HepG2 (cell line): ENCODE measurements around the gene TARDBP. TPM values are rescaled to one million over a fixed set of nuclear protein-coding genes. Genes with fewer than 3 reads are reported as not detected.

Experiments used
- DPF2 ChIP-seq: sonication (generic); formaldehyde crosslinking; IDR thresholded peaks from 2 replicates; pipeline ENCODE4 v1.4.0; 2020; ENCODE audit warnings: mild to moderate bottlenecking, low read depth, missing genetic modification reagents, borderline replicate concordance
- FOXA3 ChIP-seq: IDR thresholded peaks from 2 replicates; pipeline ENCODE4 v1.6.1; 2016; ENCODE audit warnings: missing genetic modification reagents, missing compliant biosample characterization
- IRX3 ChIP-seq: sonication (generic); formaldehyde crosslinking; IDR thresholded peaks from 2 replicates; pipeline ENCODE4 v1.8.1; 2023; ENCODE audit warnings: mild to moderate bottlenecking, low read depth, missing genetic modification reagents, borderline replicate concordance
- KLF15 ChIP-seq: sonication (generic); formaldehyde crosslinking; IDR thresholded peaks from 2 replicates; pipeline ENCODE4 v1.8.1; 2023; ENCODE audit warnings: borderline replicate concordance, mild to moderate bottlenecking, inconsistent platforms, missing genetic modification reagents, mixed read lengths
- MXI1 ChIP-seq: IDR thresholded peaks from 3 replicates; pipeline ENCODE4 v1.6.1; 2012; ENCODE audit warnings: low read depth, low read length, inconsistent platforms, borderline replicate concordance
- NCOR1 ChIP-seq: fragments of 200-600 bp; sonication (generic); IDR thresholded peaks from 2 replicates; pipeline ENCODE4 v1.7.0; 2017; ENCODE audit warnings: antibody characterized with exemption, low read length, borderline replicate concordance
- NFIB ChIP-seq: sonication (generic); formaldehyde crosslinking; IDR thresholded peaks from 2 replicates; pipeline ENCODE4 v1.9.0; 2021; ENCODE audit warnings: missing genetic modification reagents, mild to moderate bottlenecking, borderline replicate concordance
- POLR2AphosphoS2 ChIP-seq: IDR thresholded peaks from 2 replicates; pipeline ENCODE4 v1.6.1; 2011; ENCODE audit warnings: low read depth, low read length, improper control_type of control experiment
- SP1 ChIP-seq, 2 experiments: fragments of 450-650 bp in 1 of 2; sonication (generic) in 1 of 2; formaldehyde crosslinking in 1 of 2; IDR thresholded peaks; 2 replicates each; pipeline versions ENCODE4 v1.4.0 to v1.6.1; 2016 to 2020; ENCODE audit warnings: missing genetic modification reagents in 1 of 2
- ZBTB37 ChIP-seq: sonication (generic); formaldehyde crosslinking; IDR thresholded peaks from 2 replicates; pipeline ENCODE4 v1.4.0; 2020; ENCODE audit warnings: mild to moderate bottlenecking, missing genetic modification reagents
- ZFX ChIP-seq: sonication (generic); formaldehyde crosslinking; IDR thresholded peaks from 2 replicates; pipeline ENCODE4 v1.4.0; 2020; ENCODE audit warnings: mild to moderate bottlenecking, low read depth, missing genetic modification reagents, moderate library complexity
- ZNF549 ChIP-seq: sonication (generic); formaldehyde crosslinking; IDR thresholded peaks from 2 replicates; pipeline ENCODE4 v1.5.0; 2020; ENCODE audit warnings: missing genetic modification reagents
- ZNF607 ChIP-seq: sonication (generic); formaldehyde crosslinking; IDR thresholded peaks from 2 replicates; pipeline ENCODE4 v1.5.1; 2020; ENCODE audit warnings: missing genetic modification reagents, mild to moderate bottlenecking, borderline replicate concordance
- ZSCAN30 ChIP-seq: sonication (generic); formaldehyde crosslinking; IDR thresholded peaks from 2 replicates; pipeline ENCODE4 v1.5.0; 2020; ENCODE audit warnings: mild to moderate bottlenecking, missing genetic modification reagents
- polyA plus RNA-seq, 8 experiments: library from polyadenylated mRNA; depleted of rRNA in 3 of 8; stranded (reverse) in 7 of 8; unstranded in 1 of 8; fragments of >200 nt; fragmentation: Illumina TruSeq in 4 of 8; extraction: Trizol in 4 of 8; gene quantifications; 2 replicates each; pipeline versions ENCODE4 v1.2.1 to v1.2.3, GENCODE V29; 2011 to 2016; ENCODE audit warnings: low read depth in 4 of 8, missing spikeins in 1 of 8, mixed read lengths in 1 of 8; ENCODE audit not compliant: insufficient read depth in 1 of 8
- total RNA-seq, 5 experiments: library from RNA; depleted of rRNA; stranded (reverse); fragments of >200 nt; fragmentation: Illumina TruSeq; extraction: Trizol; gene quantifications; 2 replicates each; pipeline ENCODE4 v1.2.3, GENCODE V29; 2016; ENCODE audit warnings: low read depth in 1 of 5
- TF ChIP-seq, protein P1 (sequence below): sonication (generic); formaldehyde crosslinking; IDR thresholded peaks from 2 replicates; pipeline ENCODE4 v1.4.0; 2020; ENCODE audit warnings: missing genetic modification reagents
- TF ChIP-seq, protein P2 (sequence below): sonication (generic); formaldehyde crosslinking; IDR thresholded peaks from 2 replicates; pipeline ENCODE4 v1.5.0; 2020; ENCODE audit warnings: missing genetic modification reagents
- TF ChIP-seq, protein P3 (sequence below): sonication (generic); formaldehyde crosslinking; IDR thresholded peaks from 2 replicates; pipeline ENCODE4 v1.5.1; 2020; ENCODE audit warnings: mild to moderate bottlenecking, missing genetic modification reagents
- TF ChIP-seq, protein P4 (sequence below): sonication (generic); formaldehyde crosslinking; IDR thresholded peaks from 2 replicates; pipeline ENCODE4 v1.5.0; 2020; ENCODE audit warnings: missing genetic modification reagents, mild to moderate bottlenecking, borderline replicate concordance

Gene TARDBP
- total and polyA plus RNA-seq, 2 of the 13 experiments (the other 11 are each of a cell fraction or from before 2014, with no cell fraction given), result 62.4 to 93.0 TPM

DNA sequence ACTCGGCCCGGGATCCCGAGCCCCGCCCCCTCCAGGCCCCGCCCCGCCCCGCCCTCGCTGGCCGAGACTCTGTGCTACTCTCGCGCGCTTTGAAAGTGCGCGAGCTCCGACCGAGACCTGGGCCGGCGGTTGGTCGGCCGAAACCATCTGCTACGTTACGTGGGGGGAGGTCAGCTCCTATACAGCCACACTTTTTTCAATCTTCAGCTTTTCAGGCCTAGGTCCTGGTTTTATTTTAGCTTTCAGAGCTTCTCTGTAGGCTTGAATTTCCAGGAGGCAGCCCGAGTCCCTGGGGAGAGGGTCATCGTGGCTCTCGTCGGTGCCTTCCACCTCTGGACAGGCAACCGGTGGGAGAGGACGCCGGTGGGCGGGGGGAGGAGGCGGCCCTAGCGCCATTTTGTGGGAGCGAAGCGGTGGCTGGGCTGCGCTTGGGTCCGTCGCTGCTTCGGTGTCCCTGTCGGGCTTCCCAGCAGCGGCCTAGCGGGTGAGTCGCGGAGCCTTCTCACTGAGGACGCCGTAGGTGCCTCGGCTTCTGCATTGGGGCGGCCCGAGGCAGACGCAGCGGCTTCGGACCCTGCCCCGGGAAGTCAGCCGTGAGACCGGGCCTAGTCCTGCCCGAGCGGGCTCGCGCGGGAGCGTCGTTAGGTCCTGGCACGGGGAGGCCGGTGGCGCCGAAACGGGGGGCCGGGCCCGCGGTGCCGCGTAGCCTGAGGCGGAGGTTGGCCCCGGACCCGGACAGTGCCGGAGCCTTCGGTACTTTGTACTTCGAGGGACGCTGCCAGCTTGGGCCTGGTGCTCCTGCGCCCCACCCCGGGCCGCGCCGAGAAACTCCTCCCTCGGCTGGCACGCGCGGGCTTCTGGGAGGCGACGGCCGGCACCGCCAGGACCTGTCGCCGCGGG lies at the start of gene TARDBP (continued):
- TF ChIP-seq ZNF549 (CRISPR knock-in tag) (no peak), NCOR1 (0 out of 2 replicates have a peak, but pooled peaks have one; percentile 16), ZNF607 (CRISPR knock-in tag) (peak; percentile 72; the same call in 1 of the 2 replicates), SP1 (IDR thresholded peaks at IDR 0.05) (peak; percentile 58; the same call in 1 of the 2 replicates), SP1 (CRISPR knock-in tag; IDR thresholded peaks at IDR 0.05) (peak; percentile 81), ZBTB37 (CRISPR knock-in tag) (no peak), IRX3 (peak; percentile 83; the same call in 1 of the 2 replicates), POLR2AphosphoS2 (0 out of 2 replicates have a peak, but pooled peaks have one; percentile 68), DPF2 (CRISPR knock-in tag) (no peak), ZSCAN30 (CRISPR knock-in tag) (peak; percentile 34; the same call in 1 of the 2 replicates), NFIB (CRISPR knock-in tag) (no peak), FOXA3 (CRISPR knock-in tag) (no peak; the same call in 1 of the 2 replicates), ZFX (CRISPR knock-in tag) (peak; percentile 100), KLF15 (CRISPR knock-in tag) (no peak), MXI1 (peak; percentile 49; the same call in 1 of the 3 replicates)
- TF ChIP-seq, protein P1, sequence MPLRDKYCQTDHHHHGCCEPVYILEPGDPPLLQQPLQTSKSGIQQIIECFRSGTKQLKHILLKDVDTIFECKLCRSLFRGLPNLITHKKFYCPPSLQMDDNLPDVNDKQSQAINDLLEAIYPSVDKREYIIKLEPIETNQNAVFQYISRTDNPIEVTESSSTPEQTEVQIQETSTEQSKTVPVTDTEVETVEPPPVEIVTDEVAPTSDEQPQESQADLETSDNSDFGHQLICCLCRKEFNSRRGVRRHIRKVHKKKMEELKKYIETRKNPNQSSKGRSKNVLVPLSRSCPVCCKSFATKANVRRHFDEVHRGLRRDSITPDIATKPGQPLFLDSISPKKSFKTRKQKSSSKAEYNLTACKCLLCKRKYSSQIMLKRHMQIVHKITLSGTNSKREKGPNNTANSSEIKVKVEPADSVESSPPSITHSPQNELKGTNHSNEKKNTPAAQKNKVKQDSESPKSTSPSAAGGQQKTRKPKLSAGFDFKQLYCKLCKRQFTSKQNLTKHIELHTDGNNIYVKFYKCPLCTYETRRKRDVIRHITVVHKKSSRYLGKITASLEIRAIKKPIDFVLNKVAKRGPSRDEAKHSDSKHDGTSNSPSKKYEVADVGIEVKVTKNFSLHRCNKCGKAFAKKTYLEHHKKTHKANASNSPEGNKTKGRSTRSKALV (CRISPR knock-in tag), result no peak
- TF ChIP-seq, protein P2, sequence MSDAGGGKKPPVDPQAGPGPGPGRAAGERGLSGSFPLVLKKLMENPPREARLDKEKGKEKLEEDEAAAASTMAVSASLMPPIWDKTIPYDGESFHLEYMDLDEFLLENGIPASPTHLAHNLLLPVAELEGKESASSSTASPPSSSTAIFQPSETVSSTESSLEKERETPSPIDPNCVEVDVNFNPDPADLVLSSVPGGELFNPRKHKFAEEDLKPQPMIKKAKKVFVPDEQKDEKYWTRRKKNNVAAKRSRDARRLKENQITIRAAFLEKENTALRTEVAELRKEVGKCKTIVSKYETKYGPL (CRISPR knock-in tag), result peak; percentile 68; the same call in 1 of the 2 replicates
- TF ChIP-seq, protein P3, sequence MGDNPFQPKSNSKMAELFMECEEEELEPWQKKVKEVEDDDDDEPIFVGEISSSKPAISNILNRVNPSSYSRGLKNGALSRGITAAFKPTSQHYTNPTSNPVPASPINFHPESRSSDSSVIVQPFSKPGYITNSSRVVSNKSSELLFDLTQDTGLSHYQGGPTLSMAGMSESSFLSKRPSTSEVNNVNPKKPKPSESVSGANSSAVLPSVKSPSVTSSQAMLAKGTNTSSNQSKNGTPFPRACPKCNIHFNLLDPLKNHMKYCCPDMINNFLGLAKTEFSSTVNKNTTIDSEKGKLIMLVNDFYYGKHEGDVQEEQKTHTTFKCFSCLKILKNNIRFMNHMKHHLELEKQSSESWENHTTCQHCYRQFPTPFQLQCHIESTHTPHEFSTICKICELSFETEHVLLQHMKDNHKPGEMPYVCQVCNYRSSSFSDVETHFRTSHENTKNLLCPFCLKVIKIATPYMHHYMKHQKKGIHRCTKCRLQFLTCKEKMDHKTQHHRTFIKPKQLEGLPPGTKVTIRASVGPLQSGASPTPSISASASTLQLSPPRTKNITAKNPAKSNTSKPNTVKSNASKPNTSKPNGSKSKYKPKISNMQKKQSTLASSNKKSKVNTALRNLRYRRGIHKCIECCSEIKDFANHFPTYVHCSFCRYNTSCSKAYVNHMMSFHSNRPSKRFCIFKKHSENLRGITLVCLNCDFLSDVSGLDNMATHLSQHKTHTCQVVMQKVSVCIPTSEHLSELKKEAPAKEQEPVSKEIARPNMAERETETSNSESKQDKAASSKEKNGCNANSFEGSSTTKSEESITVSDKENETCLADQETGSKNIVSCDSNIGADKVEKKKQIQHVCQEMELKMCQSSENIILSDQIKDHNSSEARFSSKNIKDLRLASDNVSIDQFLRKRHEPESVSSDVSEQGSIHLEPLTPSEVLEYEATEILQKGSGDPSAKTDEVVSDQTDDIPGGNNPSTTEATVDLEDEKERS (CRISPR knock-in tag), result no peak
- TF ChIP-seq, protein P4, sequence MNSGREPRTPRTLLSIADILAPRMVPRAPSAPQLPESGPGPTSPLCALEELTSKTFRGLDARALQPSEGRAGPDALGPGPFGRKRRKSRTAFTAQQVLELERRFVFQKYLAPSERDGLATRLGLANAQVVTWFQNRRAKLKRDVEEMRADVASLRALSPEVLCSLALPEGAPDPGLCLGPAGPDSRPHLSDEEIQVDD (CRISPR knock-in tag), result peak; percentile 48; the same call in 1 of the 2 replicates
